Transverse colon (tissue), 4 donors: ENCODE data around the gene FAM120B. TPM values are rescaled to one million over a fixed set of nuclear protein-coding genes. Genes with fewer than 3 reads are reported as not detected.

Experiments used
- DNase-seq: peaks from one replicate; pipeline ENCODE4 v3.0.0-alpha.2; 2019
- H3K27ac ChIP-seq, 4 donors: fragments of 200-600 bp; sonication (generic); 2 replicates each; pipeline ENCODE4 v1.5.1; 2016 to 2018; ENCODE audit warnings: inconsistent platforms in 4 of 4
- H3K27me3 ChIP-seq: fragments of 200-600 bp; sonication (generic); 2 replicates; pipeline ENCODE4 v1.5.1; 2017; ENCODE audit warnings: inconsistent platforms
- H3K36me3 ChIP-seq, 4 donors: fragments of 200-600 bp; sonication (generic); 2 replicates each; pipeline ENCODE4 v1.5.1; 2017 to 2019; ENCODE audit warnings: inconsistent platforms in 4 of 4
- H3K4me1 ChIP-seq, 4 donors: fragments of 200-600 bp; sonication (generic); 2 replicates each; pipeline ENCODE4 v1.5.1; 2017 to 2020; ENCODE audit warnings: inconsistent platforms in 4 of 4
- H3K4me3 ChIP-seq, 4 donors: fragments of 200-600 bp; sonication (generic); 1 replicate in 1 of 4; 2 replicates in 3 of 4; pipeline versions ENCODE4 v1.5.1 to v1.6.1; 2017 to 2019; ENCODE audit warnings: inconsistent platforms in 4 of 4
- H3K9me3 ChIP-seq, 2 donors: fragments of 200-600 bp; sonication (generic); 2 replicates each; pipeline ENCODE4 v1.5.1; 2017 to 2019; ENCODE audit warnings: inconsistent platforms in 2 of 2
- CTCF ChIP-seq, 5 experiments: fragments of 200-600 bp in 3 of 5; fragments of 450-650 bp in 2 of 5; sonication (generic) in 3 of 5; IDR thresholded peaks; 1 replicate in 2 of 5; 2 replicates in 3 of 5; pipeline ENCODE4 v1.5.1; 2016 to 2017; ENCODE audit warnings: antibody characterized with exemption in 5 of 5, inconsistent platforms in 3 of 5, mild to moderate bottlenecking in 2 of 5, moderate library complexity in 1 of 5
- EP300 ChIP-seq: sonication (generic); formaldehyde crosslinking; IDR thresholded peaks from one replicate; pipeline ENCODE4 v1.6.1; 2017; ENCODE audit warnings: antibody characterized with exemption, low read depth
- POLR2A ChIP-seq: fragments of 450-650 bp; IDR thresholded peaks from one replicate; pipeline ENCODE4 v1.6.1; 2016; ENCODE audit warnings: antibody characterized with exemption, mild to moderate bottlenecking, moderate library complexity
- POLR2AphosphoS5 ChIP-seq, 3 donors: sonication (generic); formaldehyde crosslinking; IDR thresholded peaks; one replicate each; pipeline ENCODE4 v1.6.1; 2016; ENCODE audit warnings: antibody characterized with exemption in 3 of 3
- WGBS, 2 donors: methylation state at CpG; one replicate each; pipeline ENCODE4 v1.1.5; 2018; ENCODE audit warnings: low coverage in 1 of 2; 5-methylcytosine and 5-hydroxymethylcytosine counted together
- in situ Hi-C, 4 donors: fragments of 200-750 bp; cut with MboI; loops; one replicate each; pipeline versions ENCODE4 v1.15.0 to v1.15.1; 2017; ENCODE audit warnings: low sequenced_read_pairs in 3 of 4, low pct_ligation_motif_present in 1 of 4, low pct_unique_long_range_greater_than_20kb in 1 of 4
- intact Hi-C: fragments of 100-400 bp; cut with DNase I; formaldehyde crosslinking; loops from one replicate; pipeline ENCODE4 v1.15.1; 2023; ENCODE audit warnings: low total_unique reads
- total RNA-seq, 4 donors: library from RNA; depleted of rRNA; stranded (reverse); fragments of >200 nt; gene quantifications; one replicate each; pipeline ENCODE4 v1.1.0, GENCODE V29; 2016

The FAM120B gene
- total RNA-seq, 4 donors from 2014 or later = 24.7 to 35.9 (median 26.7) TPM

GRCh38 chr6:170259278-170259677, 47.3 kb upstream of the FAM120B start:
- in situ Hi-C loops = no loop called here
- H3K4me3 ChIP-seq = no peak overlapping the region
- peaks cover 4% of the 10 kb centered on the region for H3K27me3 ChIP-seq
- H3K36me3 ChIP-seq = no peaks in the 10 kb centered on the region
- no peak overlapping the region for H3K27ac ChIP-seq
- no peak for TF ChIP-seq POLR2AphosphoS5 (IDR thresholded peaks at IDR 0.05)
- no peak for TF ChIP-seq CTCF (IDR thresholded peaks at IDR 0.05)
- TF ChIP-seq EP300 = no peak
- TF ChIP-seq POLR2A = no peak
- no peak for DNase-seq
- WGBS, 2 donors = 83% methylated on average over 5 of the region's 5 CpGs; no CpG with 5 or more reads in 1 of the 2 donors
- no peaks in the 10 kb centered on the region for H3K9me3 ChIP-seq
- intact Hi-C loops = no loop called here
- H3K4me1 ChIP-seq = no peaks in the 10 kb centered on the region

GRCh38 chr6:170260686-170261085, 45.9 kb upstream of the FAM120B start:
- no peaks in the 10 kb centered on the region for H3K36me3 ChIP-seq
- peaks cover 0 to 7% (median under 1%) of the 10 kb centered on the region in 4 donors for H3K4me1 ChIP-seq
- intact Hi-C loops (no loop called here), in situ Hi-C loops (no loop called here)
- peaks cover 4% of the 10 kb centered on the region for H3K27me3 ChIP-seq
- H3K4me3 ChIP-seq = no peak overlapping the region
- TF ChIP-seq POLR2A (no peak), CTCF (IDR thresholded peaks at IDR 0.05) (no peak), EP300 (no peak), POLR2AphosphoS5 (IDR thresholded peaks at IDR 0.05) (no peak)
- no peak overlapping the region for H3K27ac ChIP-seq
- DNase-seq = no peak
- H3K9me3 ChIP-seq = no peaks in the 10 kb centered on the region
- 59 to 80% methylated on average over 1 to 7 of the region's 7 CpGs for WGBS, 2 donors

- H3K36me3 ChIP-seq = no peaks in the 10 kb centered on the region
- peaks cover 4% of the 10 kb centered on the region for H3K27me3 ChIP-seq
- intact Hi-C loops = no loop called here
- no peak for DNase-seq
- 84% methylated on average over 31 of the region's 32 CpGs; no CpG with 5 or more reads in 1 of the 2 donors for WGBS, 2 donors
- H3K4me3 ChIP-seq = no peak overlapping the region
- in situ Hi-C loops = no loop called here
- no peaks in the 10 kb centered on the region for H3K9me3 ChIP-seq
- no peak overlapping the region for H3K27ac ChIP-seq
- TF ChIP-seq CTCF (IDR thresholded peaks at IDR 0.05) (no peak), POLR2A (no peak), POLR2AphosphoS5 (IDR thresholded peaks at IDR 0.05) (no peak), EP300 (no peak)
- H3K4me1 ChIP-seq = peaks cover 0 to 16% (median 6%) of the 10 kb centered on the region in 4 donors
These were observed 44.7 kb upstream of the FAM120B start for GRCh38 chr6:170261643-170262488.

GRCh38 chr6:170262489-170263088, 44.0 kb upstream of the FAM120B start:
- H3K36me3 ChIP-seq = no peaks in the 10 kb centered on the region
- peaks cover 0 to 16% (median 6%) of the 10 kb centered on the region in 4 donors for H3K4me1 ChIP-seq
- in situ Hi-C loops (no loop called here), intact Hi-C loops (no loop called here)
- H3K27ac ChIP-seq = no peak overlapping the region
- no peak for DNase-seq
- no peaks in the 10 kb centered on the region for H3K9me3 ChIP-seq
- peaks cover 4% of the 10 kb centered on the region for H3K27me3 ChIP-seq
- H3K4me3 ChIP-seq = no peak overlapping the region
- 77% methylated on average over 9 to 18 of the region's 22 CpGs for WGBS, 2 donors
- no peak for TF ChIP-seq EP300
